GM12878 (cell line): ENCODE measurements around the gene KRTAP12-1. TPM values are rescaled to one million over a fixed set of nuclear protein-coding genes. Genes with fewer than 3 reads are reported as not detected.

ENCODE experiments used
- ATAC-seq: fragments of 200-7000 bp; cut with Tn5 transposase; 3 replicates; pipeline ENCODE4 v1.9.1; 2020; ENCODE audit warnings: mild to moderate bottlenecking, moderate library complexity
- BruUV-seq: library from RNA; stranded (reverse); fragments of 400-500 nt; replicated peaks from 2 replicates; lab custom pipeline; 2021; lab: Mats Ljungman, UMichigan
- CTCF ChIA-PET: fragments of 300-600 bp; sonication (Branson Sonifier 250); formaldehyde crosslinking; extraction: SDS; loops from one replicate; lab custom pipeline; 2021; ENCODE audit warnings: inconsistent platforms; lab: Yijun Ruan, JAX
- POLR2A ChIA-PET: fragments of 350-600 bp; formaldehyde crosslinking; extraction: SDS; loops from one replicate; lab custom pipeline; 2021; ENCODE audit warnings: inconsistent platforms; lab: Charles Lee
- RAD21 ChIA-PET: fragments of 300-600 bp; sonication (Branson Sonifier 250); formaldehyde crosslinking; loops from one replicate; lab custom pipeline; 2023; ENCODE audit warnings: antibody characterized with exemption; ENCODE audit not compliant: unreplicated experiment; lab: Charles Lee
- SMC1A ChIA-PET: fragments of 300-600 bp; sonication (Branson Sonifier 250); formaldehyde crosslinking; loops from one replicate; lab custom pipeline; 2023; ENCODE audit not compliant: unreplicated experiment, uncharacterized antibody; lab: Charles Lee
- DNase-seq: peaks from one replicate; pipeline ENCODE4 v3.0.0-alpha.2; 2011; ENCODE audit warnings: low read depth, low spot score
- FAIRE-seq: peaks from 3 replicates; lab custom pipeline; 2011; peaks lifted over from hg19 to GRCh38; lab: Jason Lieb, UNC
- H2AFZ ChIP-seq: 2 replicates; pipeline ENCODE4 v1.6.0; 2011; ENCODE audit warnings: low read depth, low read length, control low read depth; ENCODE audit not compliant: control insufficient read depth
- H3K27ac ChIP-seq: 2 replicates; pipeline ENCODE4 v1.5.1; 2011; ENCODE audit warnings: control low read depth; ENCODE audit not compliant: control insufficient read depth, insufficient read depth
- H3K27me3 ChIP-seq, 2 experiments: replicated peaks in 1 of 2; 2 replicates each; pipeline versions ENCODE4 v1.6.0 to v1.6.1; 2011; ENCODE audit warnings: low read length in 1 of 2; ENCODE audit not compliant: control insufficient read depth in 2 of 2, insufficient read depth in 2 of 2
- H3K36me3 ChIP-seq, 2 experiments: 2 replicates each; pipeline ENCODE4 v1.5.1; 2011; ENCODE audit warnings: low read length in 1 of 2; ENCODE audit not compliant: control insufficient read depth in 2 of 2, insufficient read depth in 2 of 2
- H3K4me1 ChIP-seq: 2 replicates; pipeline ENCODE4 v1.6.1; 2011; ENCODE audit warnings: mild to moderate bottlenecking, low read length, moderate library complexity, mixed read lengths; ENCODE audit not compliant: control insufficient read depth, insufficient read depth
- H3K4me2 ChIP-seq: 2 replicates; pipeline ENCODE4 v1.6.0; 2011; ENCODE audit warnings: control low read depth; ENCODE audit not compliant: control insufficient read depth, insufficient read depth
- H3K4me3 ChIP-seq: fragments of 200-600 bp; sonication (generic); 2 replicates; pipeline ENCODE4 v1.5.1; 2016
- H3K79me2 ChIP-seq: 2 replicates; pipeline ENCODE4 v1.6.0; 2011; ENCODE audit warnings: low read length; ENCODE audit not compliant: control insufficient read depth, insufficient read depth
- H3K9ac ChIP-seq: 2 replicates; pipeline ENCODE4 v1.8.0; 2011; ENCODE audit warnings: low read length, control low read depth, mixed read lengths; ENCODE audit not compliant: control insufficient read depth, insufficient read depth
- H3K9me3 ChIP-seq: replicated peaks from 3 replicates; pipeline ENCODE4 v1.5.1; 2011; ENCODE audit warnings: mild to moderate bottlenecking, low read length; ENCODE audit not compliant: control insufficient read depth, insufficient read depth
- H4K20me1 ChIP-seq: 2 replicates; pipeline ENCODE4 v1.6.0; 2011; ENCODE audit not compliant: control insufficient read depth, insufficient read depth
- BHLHE40 ChIP-seq, 2 experiments: fragments of 450-650 bp in 1 of 2; IDR thresholded peaks; 2 replicates each; pipeline ENCODE4 v1.6.1; 2011 to 2017; ENCODE audit warnings: low read depth in 2 of 2, borderline replicate concordance in 1 of 2, improper control_type of control experiment in 1 of 2, low read length in 1 of 2, mild to moderate bottlenecking in 1 of 2
- CBFB ChIP-seq: IDR thresholded peaks from 2 replicates; pipeline ENCODE4 v1.6.1; 2016; ENCODE audit warnings: antibody characterized with exemption, low read depth
- CBX3 ChIP-seq: fragments of 200-600 bp; sonication (generic); IDR thresholded peaks from 2 replicates; pipeline ENCODE4 v1.6.1; 2016; ENCODE audit warnings: low read depth, borderline replicate concordance
- EP300 ChIP-seq, 2 experiments: fragments of 150-350 bp in 1 of 2; IDR thresholded peaks; 2 replicates each; pipeline ENCODE4 v1.6.1; 2011 to 2012; ENCODE audit warnings: low read depth in 2 of 2, low read length in 2 of 2, borderline replicate concordance in 1 of 2, improper control_type of control experiment in 1 of 2, inconsistent platforms in 1 of 2; ENCODE audit not compliant: control insufficient read depth in 1 of 2
- KAT2A ChIP-seq: conservative IDR thresholded peaks from 2 replicates; pipeline ENCODE4 v1.6.1; 2011; ENCODE audit warnings: low read depth, low read length; ENCODE audit not compliant: control insufficient read depth
- KLF5 ChIP-seq: fragments of 450-650 bp; IDR thresholded peaks from 2 replicates; pipeline ENCODE4 v1.6.1; 2014; ENCODE audit warnings: mild to moderate bottlenecking; ENCODE audit not compliant: partially characterized antibody
- NRF1 ChIP-seq: conservative IDR thresholded peaks from 2 replicates; pipeline ENCODE4 v1.6.1; 2011; ENCODE audit warnings: mild to moderate bottlenecking, low read depth, low read length, improper control_type of control experiment
- PAX8 ChIP-seq: fragments of 450-650 bp; IDR thresholded peaks from 2 replicates; pipeline ENCODE4 v1.6.1; 2017; ENCODE audit warnings: mild to moderate bottlenecking, moderate library complexity
- PKNOX1 ChIP-seq: fragments of 450-650 bp; IDR thresholded peaks from 2 replicates; pipeline ENCODE4 v1.6.1; 2016; ENCODE audit warnings: mild to moderate bottlenecking
- POLR2AphosphoS2 ChIP-seq: IDR thresholded peaks from 2 replicates; pipeline ENCODE4 v1.6.1; 2011; ENCODE audit warnings: low read depth, mild to moderate bottlenecking, low read length, improper control_type of control experiment, moderate library complexity
- POU2F2 ChIP-seq: IDR thresholded peaks from 3 replicates; pipeline ENCODE4 v1.6.1; 2011; ENCODE audit warnings: low read depth, mild to moderate bottlenecking, low read length, borderline replicate concordance
- SMAD5 ChIP-seq: IDR thresholded peaks from 2 replicates; pipeline ENCODE4 v1.6.1; 2016; ENCODE audit warnings: antibody characterized with exemption, low read depth
- SPI1 ChIP-seq: IDR thresholded peaks from 2 replicates; pipeline ENCODE4 v1.6.1; 2011; ENCODE audit warnings: low read depth, mild to moderate bottlenecking, low read length, moderate library complexity, borderline replicate concordance; ENCODE audit not compliant: insufficient read depth
- TAF1 ChIP-seq: IDR thresholded peaks from 2 replicates; pipeline ENCODE4 v1.6.1; 2011; ENCODE audit warnings: mild to moderate bottlenecking, low read depth, low read length, borderline replicate concordance
- TCF12 ChIP-seq: IDR thresholded peaks from 2 replicates; pipeline ENCODE4 v1.6.1; 2011; ENCODE audit warnings: low read depth, mild to moderate bottlenecking, low read length
- YY1 ChIP-seq: IDR thresholded peaks from 2 replicates; pipeline ENCODE4 v1.6.1; 2011; ENCODE audit warnings: low read depth, mild to moderate bottlenecking, low read length
- ZNF207 ChIP-seq: fragments of 450-650 bp; IDR thresholded peaks from 2 replicates; pipeline ENCODE4 v1.6.1; 2014; ENCODE audit warnings: antibody characterized with exemption, mild to moderate bottlenecking, borderline replicate concordance
- WGBS: methylation state at CpG from one replicate; pipeline ENCODE4 v1.1.6; 2016; ENCODE audit warnings: low lambda C conversion rate; ENCODE audit not compliant: insufficient replicate concordance, insufficient coverage; ENCODE audit errors: missing lambda C conversion rate; 5-methylcytosine and 5-hydroxymethylcytosine counted together
- in situ Hi-C: fragments of 300-500 bp; cut with MboI; formaldehyde crosslinking; loops from 9 replicates; pipeline ENCODE4 v1.14.3; 2018; ENCODE audit warnings: mixed read lengths
- intact Hi-C: fragments of 100-400 bp; cut with micrococcal nuclease; formaldehyde crosslinking; loops from one replicate; pipeline ENCODE4 v1.14.2; 2022; ENCODE audit not compliant: unreplicated experiment
- polyA plus RNA-seq, 11 experiments: library from polyadenylated mRNA; depleted of rRNA in 4 of 11; unstranded in 6 of 11; stranded (reverse) in 5 of 11; fragments of >200 nt; fragmentation: Nextera tagmentation in 4 of 11; fragmentation: Illumina TruSeq in 1 of 11; extraction: Ambion mirVana in 4 of 11; extraction: Trizol in 1 of 11; gene quantifications; 1 replicate in 1 of 11; 2 replicates in 10 of 11; pipeline versions ENCODE4 v1.2.1 to v1.2.3, GENCODE V29; 2011 to 2016; ENCODE audit warnings: inconsistent platforms in 2 of 11, missing spikeins in 2 of 11, low read depth in 1 of 11
- total RNA-seq, 4 experiments: library from RNA; depleted of rRNA in 3 of 4; stranded (reverse); fragments of >200 nt in 3 of 4; fragmentation: Illumina TruSeq in 1 of 4; extraction: Trizol in 1 of 4; gene quantifications; 2 replicates each; pipeline versions ENCODE4 v1.2.1 to v1.2.3, GENCODE V29; 2013 to 2021
- TF ChIP-seq, protein P1 (sequence below): fragments of 450-650 bp; conservative IDR thresholded peaks from 2 replicates; pipeline ENCODE4 v1.6.1; 2017; ENCODE audit warnings: mild to moderate bottlenecking, moderate library complexity

The KRTAP12-1 gene
- total and polyA plus RNA-seq, 10 of the 15 experiments (the other 5 are each of a cell fraction or from before 2014, with no cell fraction given): not detected

DNA sequence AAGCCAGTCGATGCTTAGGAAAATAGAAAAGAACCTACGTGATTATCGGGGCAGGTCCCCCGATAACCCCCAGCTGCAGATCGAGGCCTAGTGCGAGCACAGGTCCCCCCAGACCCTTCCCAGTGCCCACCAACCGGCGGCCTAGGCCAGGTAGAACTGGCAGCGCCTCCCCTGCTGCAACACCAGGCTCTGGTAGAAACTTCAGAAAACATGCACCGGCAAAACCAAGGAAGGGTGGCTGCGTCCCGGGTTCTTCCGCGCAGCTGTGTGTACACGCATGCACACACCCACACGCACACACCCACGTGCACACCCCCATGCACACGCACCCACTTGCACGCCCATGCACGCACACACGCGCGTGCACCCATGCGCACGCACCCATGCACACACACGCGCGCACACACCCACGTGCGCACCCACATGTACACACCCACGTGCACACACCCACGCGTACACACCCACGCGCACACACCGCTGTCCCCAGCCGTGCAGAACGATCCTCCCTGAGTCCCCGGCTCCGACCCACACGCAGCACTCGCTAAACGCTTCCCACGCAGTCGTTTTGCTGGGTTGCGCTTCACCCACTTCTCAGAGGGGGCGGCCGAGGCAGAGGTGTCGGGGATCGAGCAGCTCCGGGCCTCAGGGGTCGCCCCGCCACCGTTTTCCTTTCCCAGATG is 24.2 kb upstream of the KRTAP12-1 start:
- no peak for ATAC-seq

More for the DNA sequence above, 24.2 kb upstream of the KRTAP12-1 start:
- 61% methylated on average over 53 of the region's 54 CpGs for WGBS
- H3K36me3 ChIP-seq: no peaks in the 10 kb centered on the region
- ChIA-PET POLR2A (no interaction called here), CTCF (no interaction called here), RAD21 (no interaction called here), SMC1A (no interaction called here)
- intact Hi-C loops (no loop called here), in situ Hi-C loops (no loop called here)
- no peaks in the 10 kb centered on the region for H3K79me2 ChIP-seq
- no peak overlapping the region for H3K27ac ChIP-seq
- H3K4me1 ChIP-seq: no peaks in the 10 kb centered on the region
- no peak overlapping the region for H3K9ac ChIP-seq
- TF ChIP-seq YY1 (no peak), CBFB (no peak), SMAD5 (no peak), TCF12 (no peak), ZNF207 (no peak), POU2F2 (no peak), NRF1 (no peak), EP300 (IDR thresholded peaks at IDR 0.05; ENCODE audit: borderline replicate concordance in 1 of 2, control insufficient read depth in 1 of 2, low read depth in 2 of 2, low read length in 2 of 2) (no peak), CBX3 (no peak), PKNOX1 (no peak), TAF1 (no peak), PAX8 (no peak), KAT2A (no peak), SPI1 (no peak), POLR2AphosphoS2 (no peak), KLF5 (no peak), BHLHE40 (IDR thresholded peaks at IDR 0.05; ENCODE audit: borderline replicate concordance in 1 of 2, low read depth in 2 of 2, low read length in 1 of 2) (no peak)
- TF ChIP-seq, protein P1, sequence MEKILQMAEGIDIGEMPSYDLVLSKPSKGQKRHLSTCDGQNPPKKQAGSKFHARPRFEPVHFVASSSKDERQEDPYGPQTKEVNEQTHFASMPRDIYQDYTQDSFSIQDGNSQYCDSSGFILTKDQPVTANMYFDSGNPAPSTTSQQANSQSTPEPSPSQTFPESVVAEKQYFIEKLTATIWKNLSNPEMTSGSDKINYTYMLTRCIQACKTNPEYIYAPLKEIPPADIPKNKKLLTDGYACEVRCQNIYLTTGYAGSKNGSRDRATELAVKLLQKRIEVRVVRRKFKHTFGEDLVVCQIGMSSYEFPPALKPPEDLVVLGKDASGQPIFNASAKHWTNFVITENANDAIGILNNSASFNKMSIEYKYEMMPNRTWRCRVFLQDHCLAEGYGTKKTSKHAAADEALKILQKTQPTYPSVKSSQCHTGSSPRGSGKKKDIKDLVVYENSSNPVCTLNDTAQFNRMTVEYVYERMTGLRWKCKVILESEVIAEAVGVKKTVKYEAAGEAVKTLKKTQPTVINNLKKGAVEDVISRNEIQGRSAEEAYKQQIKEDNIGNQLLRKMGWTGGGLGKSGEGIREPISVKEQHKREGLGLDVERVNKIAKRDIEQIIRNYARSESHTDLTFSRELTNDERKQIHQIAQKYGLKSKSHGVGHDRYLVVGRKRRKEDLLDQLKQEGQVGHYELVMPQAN: no peak
- no peak overlapping the region for H3K4me3 ChIP-seq
- H3K4me2 ChIP-seq: no peak overlapping the region
- no peak overlapping the region for H2AFZ ChIP-seq
- BruUV-seq: no TSS peak
- H4K20me1 ChIP-seq: no peaks in the 10 kb centered on the region
- DNase-seq: no peak
- peaks cover 8 to 10% of the 10 kb centered on the region in 2 experiments; a peak in 3 of 4 replicates for H3K27me3 ChIP-seq
- no peak for FAIRE-seq
- peaks cover 6% of the 10 kb centered on the region; the same call in 1 of the 3 replicates for H3K9me3 ChIP-seq
